ENCODE measurements around the gene IRX4. TPM values are rescaled to one million over a fixed set of nuclear protein-coding genes. Genes with fewer than 3 reads are reported as not detected.

The IRX4 gene
- polyA plus RNA-seq, 1 of the 3 experiments (the other 2 are of a cell fraction), result not detected

DNA sequence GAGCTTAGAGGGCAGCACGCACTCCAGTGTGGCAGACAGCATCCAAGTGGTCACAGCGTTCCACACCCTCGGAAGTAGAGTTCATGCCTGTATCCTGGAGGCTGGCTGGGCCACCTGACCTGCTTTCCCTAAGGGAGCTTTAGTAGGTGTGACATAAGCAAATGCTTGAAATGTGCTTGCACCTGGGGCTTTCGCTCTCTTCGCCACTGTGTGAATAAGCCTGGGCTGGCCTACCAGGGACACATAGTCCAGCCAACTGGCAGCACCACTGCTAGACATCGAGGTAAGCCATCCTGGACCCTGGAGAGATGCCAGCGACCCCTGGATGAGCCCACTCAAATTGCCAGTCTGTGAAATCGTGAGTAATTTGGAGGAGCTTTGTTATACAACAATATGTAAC, 24.9 kb upstream of the IRX4 start (continued):
- TF ChIP-seq, protein P1, sequence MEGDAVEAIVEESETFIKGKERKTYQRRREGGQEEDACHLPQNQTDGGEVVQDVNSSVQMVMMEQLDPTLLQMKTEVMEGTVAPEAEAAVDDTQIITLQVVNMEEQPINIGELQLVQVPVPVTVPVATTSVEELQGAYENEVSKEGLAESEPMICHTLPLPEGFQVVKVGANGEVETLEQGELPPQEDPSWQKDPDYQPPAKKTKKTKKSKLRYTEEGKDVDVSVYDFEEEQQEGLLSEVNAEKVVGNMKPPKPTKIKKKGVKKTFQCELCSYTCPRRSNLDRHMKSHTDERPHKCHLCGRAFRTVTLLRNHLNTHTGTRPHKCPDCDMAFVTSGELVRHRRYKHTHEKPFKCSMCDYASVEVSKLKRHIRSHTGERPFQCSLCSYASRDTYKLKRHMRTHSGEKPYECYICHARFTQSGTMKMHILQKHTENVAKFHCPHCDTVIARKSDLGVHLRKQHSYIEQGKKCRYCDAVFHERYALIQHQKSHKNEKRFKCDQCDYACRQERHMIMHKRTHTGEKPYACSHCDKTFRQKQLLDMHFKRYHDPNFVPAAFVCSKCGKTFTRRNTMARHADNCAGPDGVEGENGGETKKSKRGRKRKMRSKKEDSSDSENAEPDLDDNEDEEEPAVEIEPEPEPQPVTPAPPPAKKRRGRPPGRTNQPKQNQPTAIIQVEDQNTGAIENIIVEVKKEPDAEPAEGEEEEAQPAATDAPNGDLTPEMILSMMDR (IDR thresholded peaks at IDR 0.05), result no peak
- TF ChIP-seq RFX5 (IDR thresholded peaks at IDR 0.05; ENCODE audit: low read length) (no peak), JUND (IDR thresholded peaks at IDR 0.05) (no peak), FOXJ3 (CRISPR knock-in tag; IDR thresholded peaks at IDR 0.05) (no peak)
- TF ChIP-seq, protein P2, sequence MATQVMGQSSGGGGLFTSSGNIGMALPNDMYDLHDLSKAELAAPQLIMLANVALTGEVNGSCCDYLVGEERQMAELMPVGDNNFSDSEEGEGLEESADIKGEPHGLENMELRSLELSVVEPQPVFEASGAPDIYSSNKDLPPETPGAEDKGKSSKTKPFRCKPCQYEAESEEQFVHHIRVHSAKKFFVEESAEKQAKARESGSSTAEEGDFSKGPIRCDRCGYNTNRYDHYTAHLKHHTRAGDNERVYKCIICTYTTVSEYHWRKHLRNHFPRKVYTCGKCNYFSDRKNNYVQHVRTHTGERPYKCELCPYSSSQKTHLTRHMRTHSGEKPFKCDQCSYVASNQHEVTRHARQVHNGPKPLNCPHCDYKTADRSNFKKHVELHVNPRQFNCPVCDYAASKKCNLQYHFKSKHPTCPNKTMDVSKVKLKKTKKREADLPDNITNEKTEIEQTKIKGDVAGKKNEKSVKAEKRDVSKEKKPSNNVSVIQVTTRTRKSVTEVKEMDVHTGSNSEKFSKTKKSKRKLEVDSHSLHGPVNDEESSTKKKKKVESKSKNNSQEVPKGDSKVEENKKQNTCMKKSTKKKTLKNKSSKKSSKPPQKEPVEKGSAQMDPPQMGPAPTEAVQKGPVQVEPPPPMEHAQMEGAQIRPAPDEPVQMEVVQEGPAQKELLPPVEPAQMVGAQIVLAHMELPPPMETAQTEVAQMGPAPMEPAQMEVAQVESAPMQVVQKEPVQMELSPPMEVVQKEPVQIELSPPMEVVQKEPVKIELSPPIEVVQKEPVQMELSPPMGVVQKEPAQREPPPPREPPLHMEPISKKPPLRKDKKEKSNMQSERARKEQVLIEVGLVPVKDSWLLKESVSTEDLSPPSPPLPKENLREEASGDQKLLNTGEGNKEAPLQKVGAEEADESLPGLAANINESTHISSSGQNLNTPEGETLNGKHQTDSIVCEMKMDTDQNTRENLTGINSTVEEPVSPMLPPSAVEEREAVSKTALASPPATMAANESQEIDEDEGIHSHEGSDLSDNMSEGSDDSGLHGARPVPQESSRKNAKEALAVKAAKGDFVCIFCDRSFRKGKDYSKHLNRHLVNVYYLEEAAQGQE (IDR thresholded peaks at IDR 0.05; ENCODE audit: low read depth, low read length), result no peak
- TF ChIP-seq, protein P3, sequence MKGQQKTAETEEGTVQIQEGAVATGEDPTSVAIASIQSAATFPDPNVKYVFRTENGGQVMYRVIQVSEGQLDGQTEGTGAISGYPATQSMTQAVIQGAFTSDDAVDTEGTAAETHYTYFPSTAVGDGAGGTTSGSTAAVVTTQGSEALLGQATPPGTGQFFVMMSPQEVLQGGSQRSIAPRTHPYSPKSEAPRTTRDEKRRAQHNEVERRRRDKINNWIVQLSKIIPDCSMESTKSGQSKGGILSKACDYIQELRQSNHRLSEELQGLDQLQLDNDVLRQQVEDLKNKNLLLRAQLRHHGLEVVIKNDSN (IDR thresholded peaks at IDR 0.05; ENCODE audit: borderline replicate concordance, low read depth), result no peak

DNA sequence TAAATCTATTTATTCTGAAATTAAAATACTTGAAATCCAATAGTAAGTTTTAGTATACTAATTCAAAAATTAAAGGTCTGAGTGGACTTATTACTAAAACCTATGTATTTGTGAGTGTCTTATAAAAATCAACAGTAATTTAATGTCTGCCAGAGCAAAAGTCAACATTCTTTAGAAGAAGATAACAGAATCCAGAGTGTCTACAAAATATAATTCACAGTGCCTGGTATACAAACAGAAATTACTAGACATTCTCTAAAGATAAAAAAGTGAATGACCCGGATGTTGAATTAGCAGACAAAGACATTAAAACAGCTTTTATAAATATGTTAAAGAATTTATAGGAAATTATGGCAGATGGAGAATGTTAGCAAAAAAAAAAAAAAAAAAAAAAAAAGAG, 22.4 kb upstream of the IRX4 start:
- H3K9me2 ChIP-seq, result no peaks in the 10 kb centered on the region
- no peaks in the 10 kb centered on the region for H3K36me3 ChIP-seq (replicated peaks in 1 of 2; ENCODE audit: control insufficient read depth in 1 of 2, insufficient read depth in 2 of 2, low read length in 1 of 2)
- H3F3A ChIP-seq (replicated peaks; ENCODE audit: insufficient read depth), result no peaks in the 10 kb centered on the region
- H3K9me3 ChIP-seq, result no peaks in the 10 kb centered on the region
- ChIA-PET POLR2A (no interaction called here), CTCF (interaction anchor here (0.7 kb wide), 1 partner anchor 32 kb away, joined by 3 read pairs; no protein-coding TSS in a partner anchor)
- H4K20me1 ChIP-seq (ENCODE audit: insufficient read depth), result no peaks in the 10 kb centered on the region
- no peaks in the 10 kb centered on the region for H3K79me2 ChIP-seq (ENCODE audit: insufficient read depth)
- 2% methylated on average over 1 of the region's 1 CpG for WGBS (ENCODE audit: low lambda C conversion rate)
- no peak for TF ChIP-seq EP300 (IDR thresholded peaks at IDR 0.05; ENCODE audit: borderline replicate concordance in 1 of 2, low read depth in 1 of 2, low read length in 1 of 2)
- no peak for TF ChIP-seq EZH2phosphoT487 (IDR thresholded peaks at IDR 0.05; ENCODE audit: borderline replicate concordance, low read depth)
- no peak for TF ChIP-seq POLR2AphosphoS5 (IDR thresholded peaks at IDR 0.05; ENCODE audit: low read depth, low read length)
- TF ChIP-seq TAF1 (IDR thresholded peaks at IDR 0.05; ENCODE audit: borderline replicate concordance, low read depth, low read length), result no peak
- TF ChIP-seq, protein P2 (IDR thresholded peaks at IDR 0.05; ENCODE audit: low read depth, low read length), result no peak
- no peak for TF ChIP-seq RFX5 (IDR thresholded peaks at IDR 0.05; ENCODE audit: low read length)
- no peak for TF ChIP-seq FOXJ3 (CRISPR knock-in tag; IDR thresholded peaks at IDR 0.05)
- TF ChIP-seq, protein P1 (IDR thresholded peaks at IDR 0.05), result no peak
- TF ChIP-seq MEF2A (IDR thresholded peaks at IDR 0.05; ENCODE audit: borderline replicate concordance, low read depth), result no peak
- no peak for TF ChIP-seq GABPA (IDR thresholded peaks at IDR 0.05; ENCODE audit: low read depth)
- no peak for TF ChIP-seq JUND (IDR thresholded peaks at IDR 0.05)
- TF ChIP-seq RAD21 (IDR thresholded peaks at IDR 0.05; ENCODE audit: low read length), result no peak
- TF ChIP-seq NRF1 (IDR thresholded peaks at IDR 0.05; ENCODE audit: low read depth, low read length), result no peak
- no peaks in the 10 kb centered on the region for H3K4me1 ChIP-seq (ENCODE audit: control insufficient read depth in 1 of 2, insufficient read depth in 2 of 2, low read depth in 1 of 2, low read length in 1 of 2)
- H3K9ac ChIP-seq, result no peak overlapping the region
- H3K27me3 ChIP-seq (ENCODE audit: insufficient read depth), result peaks cover 44% of the 10 kb centered on the region
- H3K4me2 ChIP-seq, result no peak overlapping the region
- H3K4me3 ChIP-seq (ENCODE audit: low read depth in 2 of 2, low read length in 1 of 2), result no peak overlapping the region
- no peak overlapping the region for H2AFZ ChIP-seq (ENCODE audit: low read depth)
- H3K27ac ChIP-seq (ENCODE audit: low read depth in 2 of 2, low read length in 1 of 2), result no peak overlapping the region
- DNase-seq, result no peak

All from SK-N-SH (cell line).